H9 (cell line): ENCODE measurements around the gene CCT4. TPM values are rescaled to one million over a fixed set of nuclear protein-coding genes. Genes with fewer than 3 reads are reported as not detected.

ENCODE experiments used
- DNase-seq: peaks from one replicate; pipeline ENCODE4 v3.0.0-alpha.2; 2017
- H2AFZ ChIP-seq: one replicate; pipeline ENCODE4 v1.6.1; 2013; ENCODE audit warnings: mild to moderate bottlenecking, low read length, control low read depth, moderate library complexity
- H2AK5ac ChIP-seq: 2 replicates; pipeline ENCODE4 v1.6.1; 2013; ENCODE audit warnings: low read length, control low read depth, mixed read lengths; ENCODE audit not compliant: insufficient read length
- H2BK120ac ChIP-seq: one replicate; pipeline ENCODE4 v1.6.1; 2013; ENCODE audit warnings: low read depth, mild to moderate bottlenecking, low read length, control low read depth, inconsistent platforms; ENCODE audit not compliant: poor library complexity, severe bottlenecking
- H2BK12ac ChIP-seq: 2 replicates; pipeline ENCODE4 v1.6.1; 2013; ENCODE audit warnings: low read length, control low read depth, mixed read lengths, low read depth; ENCODE audit not compliant: insufficient read length
- H2BK15ac ChIP-seq: 2 replicates; pipeline ENCODE4 v1.6.1; 2013; ENCODE audit warnings: low read depth, low read length, control low read depth
- H2BK20ac ChIP-seq: one replicate; pipeline ENCODE4 v1.6.1; 2013; ENCODE audit warnings: low read depth, mild to moderate bottlenecking, low read length, control low read depth, inconsistent platforms; ENCODE audit not compliant: poor library complexity, severe bottlenecking
- H2BK5ac ChIP-seq: 2 replicates; pipeline ENCODE4 v1.6.1; 2013; ENCODE audit warnings: low read length, control low read depth, mixed read lengths; ENCODE audit not compliant: insufficient read length
- H3K14ac ChIP-seq: 2 replicates; pipeline ENCODE4 v1.6.1; 2013; ENCODE audit warnings: low read length, control low read depth; ENCODE audit not compliant: insufficient read depth
- H3K18ac ChIP-seq: 2 replicates; pipeline ENCODE4 v1.6.1; 2013; ENCODE audit warnings: low read depth, mild to moderate bottlenecking, mixed read lengths, low read length, control low read depth; ENCODE audit not compliant: insufficient read length
- H3K23ac ChIP-seq: 2 replicates; pipeline ENCODE4 v1.6.1; 2013; ENCODE audit warnings: low read length, control low read depth, mixed read lengths, low read depth; ENCODE audit not compliant: insufficient read length
- H3K23me2 ChIP-seq: 2 replicates; pipeline ENCODE4 v1.6.1; 2013; ENCODE audit warnings: low read depth, mild to moderate bottlenecking, mixed read lengths, low read length, control low read depth; ENCODE audit not compliant: insufficient read length, poor library complexity, severe bottlenecking
- H3K27ac ChIP-seq: 2 replicates; pipeline ENCODE4 v1.5.1; 2013; ENCODE audit warnings: low read length, control low read depth, mixed read lengths, low read depth; ENCODE audit not compliant: insufficient read length
- H3K27me3 ChIP-seq: 2 replicates; pipeline ENCODE4 v1.6.1; 2013; ENCODE audit warnings: low read length, control low read depth, inconsistent platforms; ENCODE audit not compliant: insufficient read depth
- H3K4ac ChIP-seq: 2 replicates; pipeline ENCODE4 v1.6.1; 2013; ENCODE audit warnings: low read depth, mild to moderate bottlenecking, control low read depth, inconsistent platforms, low read length, moderate library complexity
- H3K4me1 ChIP-seq: 2 replicates; pipeline ENCODE4 v1.6.1; 2013; ENCODE audit warnings: low read length, control low read depth, inconsistent platforms; ENCODE audit not compliant: insufficient read depth
- H3K4me2 ChIP-seq: 2 replicates; pipeline ENCODE4 v1.6.1; 2013; ENCODE audit warnings: low read length, control low read depth, mixed read lengths; ENCODE audit not compliant: insufficient read length, insufficient read depth
- H3K56ac ChIP-seq: 2 replicates; pipeline ENCODE4 v1.6.1; 2013; ENCODE audit warnings: low read depth, mild to moderate bottlenecking, mixed read lengths, low read length, control low read depth; ENCODE audit not compliant: insufficient read length
- H3K79me1 ChIP-seq: 2 replicates; pipeline ENCODE4 v1.6.1; 2013; ENCODE audit warnings: low read depth, mild to moderate bottlenecking, moderate library complexity, low read length, control low read depth, inconsistent platforms; ENCODE audit not compliant: insufficient read depth, poor library complexity, severe bottlenecking
- H3K79me2 ChIP-seq: 2 replicates; pipeline ENCODE4 v1.6.1; 2013; ENCODE audit warnings: low read length, control low read depth, inconsistent platforms; ENCODE audit not compliant: insufficient read depth
- H3K9ac ChIP-seq: 2 replicates; pipeline ENCODE4 v1.6.1; 2013; ENCODE audit warnings: low read length, control low read depth, mixed read lengths; ENCODE audit not compliant: insufficient read length; ENCODE audit errors: extremely low read depth
- H3K9me3 ChIP-seq: one replicate; pipeline ENCODE4 v1.6.1; 2013; ENCODE audit warnings: low read depth, low read length, inconsistent platforms; ENCODE audit not compliant: control insufficient read depth
- H3T11ph ChIP-seq: one replicate; pipeline ENCODE4 v1.6.1; 2013; ENCODE audit warnings: mild to moderate bottlenecking, low read length, control low read depth, inconsistent platforms
- H4K20me1 ChIP-seq: one replicate; pipeline ENCODE4 v1.6.1; 2013; ENCODE audit not compliant: control insufficient read depth, insufficient read length, insufficient read depth
- H4K5ac ChIP-seq: 2 replicates; pipeline ENCODE4 v1.6.1; 2013; ENCODE audit warnings: low read depth, mild to moderate bottlenecking, mixed read lengths, low read length, control low read depth; ENCODE audit not compliant: insufficient read length
- H4K8ac ChIP-seq: replicated peaks from 2 replicates; pipeline ENCODE4 v1.6.1; 2013; ENCODE audit warnings: low read length, control low read depth, mixed read lengths, low read depth; ENCODE audit not compliant: insufficient read length
- H4K91ac ChIP-seq: 2 replicates; pipeline ENCODE4 v1.6.1; 2013; ENCODE audit warnings: low read depth, mild to moderate bottlenecking, moderate library complexity, mixed read lengths, low read length, control low read depth; ENCODE audit not compliant: insufficient read length
- H3K27ac Mint-ChIP-seq, 3 experiments: 2 replicates in 2 of 3; 3 replicates in 1 of 3; pipeline ENCODE4 v1.8.0; 2020 to 2021; ENCODE audit warnings: mixed read lengths in 3 of 3, mild to moderate bottlenecking in 1 of 3, moderate library complexity in 1 of 3
- H3K27me3 Mint-ChIP-seq: 2 replicates; pipeline ENCODE4 v1.8.0; 2021; ENCODE audit warnings: low read depth, mild to moderate bottlenecking, moderate library complexity, mixed read lengths
- H3K36me3 Mint-ChIP-seq, 3 experiments: 2 replicates in 2 of 3; 3 replicates in 1 of 3; pipeline ENCODE4 v1.8.0; 2020 to 2021; ENCODE audit warnings: low read depth in 3 of 3, mixed read lengths in 3 of 3; ENCODE audit not compliant: insufficient read depth in 1 of 3
- H3K4me1 Mint-ChIP-seq, 2 experiments: 2 replicates each; pipeline ENCODE4 v1.8.0; 2020; ENCODE audit warnings: mixed read lengths in 2 of 2
- H3K4me3 Mint-ChIP-seq, 2 experiments: 2 replicates in 1 of 2; 3 replicates in 1 of 2; pipeline ENCODE4 v1.8.0; 2020 to 2021; ENCODE audit warnings: mild to moderate bottlenecking in 2 of 2, mixed read lengths in 2 of 2, moderate library complexity in 1 of 2
- H3K9me3 Mint-ChIP-seq, 2 experiments: 2 replicates in 1 of 2; 3 replicates in 1 of 2; pipeline ENCODE4 v1.8.0; 2020; ENCODE audit warnings: mild to moderate bottlenecking in 2 of 2, mixed read lengths in 2 of 2, moderate library complexity in 1 of 2
- CTCF ChIP-seq: fragments of 200-600 bp; sonication (generic); conservative IDR thresholded peaks from 3 replicates; pipeline ENCODE4 v1.8.0; 2021; ENCODE audit warnings: antibody characterized with exemption, mild to moderate bottlenecking
- WGBS: extraction: QIAGEN DNeasy Blood & Tissue Kit; methylation state at CpG from one replicate; pipeline ENCODE4 v1.1.7; 2013; ENCODE audit warnings: missing lambda C conversion rate, low lambda C conversion rate, mixed read lengths; ENCODE audit not compliant: insufficient read length; ENCODE audit errors: extremely low coverage; 5-methylcytosine and 5-hydroxymethylcytosine counted together
- total RNA-seq: library from RNA; stranded (reverse); gene quantifications from 2 replicates; pipeline ENCODE4 v1.2.1, GENCODE V29; 2021

CCT4 gene
- total RNA-seq, 1 experiment from 2014 or later, result 360 TPM

- no peaks in the 10 kb centered on the region for H3K79me1 ChIP-seq
- no peaks in the 10 kb centered on the region for H4K20me1 ChIP-seq
- Mint-ChIP-seq H3K27ac (no peak overlapping the region), H3K27me3 (no peaks in the 10 kb centered on the region), H3K4me1 (peaks cover 8 to 11% of the 10 kb centered on the region in 2 experiments; a peak in 3 of 4 replicates), H3K4me3 (no peak overlapping the region), H3K36me3 (0 out of 7 replicates have a peak, but pooled peaks cover 0 to 2% (median 0%) of the 10 kb centered on the region in 3 experiments), H3K9me3 (no peaks in the 10 kb centered on the region)
- no peak overlapping the region for H2BK5ac ChIP-seq
- DNase-seq, result no peak
- H3K18ac ChIP-seq, result no peak overlapping the region
- H3K9ac ChIP-seq, result no peak overlapping the region
- WGBS, result no CpG with 5 or more reads among the region's 8 CpGs
- no peak overlapping the region for H3K27ac ChIP-seq
- no peak for TF ChIP-seq CTCF
- H3K27me3 ChIP-seq, result no peaks in the 10 kb centered on the region
- H2BK15ac ChIP-seq, result no peak overlapping the region
- no peaks in the 10 kb centered on the region for H3K79me2 ChIP-seq
- no peak overlapping the region for H3K4ac ChIP-seq
- no peak overlapping the region for H4K5ac ChIP-seq
- H3K56ac ChIP-seq, result no peak overlapping the region
- no peak overlapping the region for H4K8ac ChIP-seq
- H2AFZ ChIP-seq, result no peak overlapping the region
- H2BK20ac ChIP-seq, result no peak overlapping the region
- no peak overlapping the region for H4K91ac ChIP-seq
- H2AK5ac ChIP-seq, result no peak overlapping the region
- H3K14ac ChIP-seq, result no peak overlapping the region
- H3K4me1 ChIP-seq, result no peaks in the 10 kb centered on the region
- no peaks in the 10 kb centered on the region for H3K9me3 ChIP-seq
- no peak overlapping the region for H2BK12ac ChIP-seq
- H3K4me2 ChIP-seq, result no peak overlapping the region
- peaks cover 6% of the 10 kb centered on the region for H3K23me2 ChIP-seq
- H3T11ph ChIP-seq, result no peak overlapping the region
- no peak overlapping the region for H2BK120ac ChIP-seq
- no peak overlapping the region for H3K23ac ChIP-seq
Observed at GRCh38 chr2:61909116-61909515, 20.7 kb upstream of the CCT4 start.
